Measurements from ENCODE around the gene PCDHA9. TPM values are rescaled to one million over a fixed set of nuclear protein-coding genes. Genes with fewer than 3 reads are reported as not detected.
A peak's percentile ranks its signal among the peaks of the same experiment; 100 is the strongest.
"Not testable (repeated sequence)": the region's sequence is repeated elsewhere in the genome, so short reads cannot be mapped to it uniquely, and the experiment has no call there.

Gene PCDHA9, protein sequence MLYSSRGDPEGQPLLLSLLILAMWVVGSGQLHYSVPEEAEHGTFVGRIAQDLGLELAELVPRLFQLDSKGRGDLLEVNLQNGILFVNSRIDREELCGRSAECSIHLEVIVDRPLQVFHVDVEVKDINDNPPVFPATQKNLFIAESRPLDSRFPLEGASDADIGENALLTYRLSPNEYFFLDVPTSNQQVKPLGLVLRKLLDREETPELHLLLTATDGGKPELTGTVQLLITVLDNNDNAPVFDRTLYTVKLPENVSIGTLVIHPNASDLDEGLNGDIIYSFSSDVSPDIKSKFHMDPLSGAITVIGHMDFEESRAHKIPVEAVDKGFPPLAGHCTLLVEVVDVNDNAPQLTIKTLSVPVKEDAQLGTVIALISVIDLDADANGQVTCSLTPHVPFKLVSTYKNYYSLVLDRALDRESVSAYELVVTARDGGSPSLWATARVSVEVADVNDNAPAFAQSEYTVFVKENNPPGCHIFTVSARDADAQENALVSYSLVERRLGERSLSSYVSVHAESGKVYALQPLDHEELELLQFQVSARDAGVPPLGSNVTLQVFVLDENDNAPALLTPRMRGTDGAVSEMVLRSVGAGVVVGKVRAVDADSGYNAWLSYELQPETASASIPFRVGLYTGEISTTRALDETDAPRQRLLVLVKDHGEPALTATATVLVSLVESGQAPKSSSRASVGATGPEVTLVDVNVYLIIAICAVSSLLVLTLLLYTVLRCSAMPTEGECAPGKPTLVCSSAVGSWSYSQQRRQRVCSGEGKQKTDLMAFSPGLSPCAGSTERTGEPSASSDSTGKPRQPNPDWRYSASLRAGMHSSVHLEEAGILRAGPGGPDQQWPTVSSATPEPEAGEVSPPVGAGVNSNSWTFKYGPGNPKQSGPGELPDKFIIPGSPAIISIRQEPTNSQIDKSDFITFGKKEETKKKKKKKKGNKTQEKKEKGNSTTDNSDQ
- total RNA-seq, result 1 to 10 TPM in 1 of 4 donors, under 1 TPM in 3; 0.66 to 1.4 (median 0.70) TPM
- under 1 TPM in 1 of 3 donors, not detected in 2; 0.01 TPM for polyA plus RNA-seq

GRCh38 chr5:140848139-140849102 lies at the start of gene PCDHA9:
Gene PCDHA9, plus strand, starts transcription at chr5:140848382. Its CDS starts 114 bp downstream, at chr5:140848496.
- DNase-seq; H3K4me1 ChIP-seq; H3K36me3 ChIP-seq; H3K27ac ChIP-seq; intact Hi-C loops (cut with DNase I): not testable (repeated sequence)
- H3K4me3 ChIP-seq, result peak within 1 kb of the TSS in 1 of 4 donors; percentile 8
- H3K27me3 ChIP-seq, result peaks cover 0 to 65% (median 7%) of the 10 kb centered on the region in 3 donors
- H3K9me3 ChIP-seq, result peaks cover 0 to 18% (median 8%) of the 10 kb centered on the region in 4 donors
- WGBS, 2 donors, result 28 to 54% methylated on average over 46 of the region's 48 CpGs

GRCh38 chr5:140800816-140801493 lies 47.2 kb upstream of the PCDHA9 start, which contains the start of gene PCDHA3:
Gene PCDHA3, plus strand, starts transcription at chr5:140801057.
- H3K36me3 ChIP-seq, result no peaks in the 10 kb centered on the region
- H3K27me3 ChIP-seq, result peaks cover 0 to 73% (median 0%) of the 10 kb centered on the region in 3 donors
- H3K4me1 ChIP-seq, result no peaks in the 10 kb centered on the region
- H3K27ac ChIP-seq, result peak within 1 kb of the TSS in 1 of 4 donors; percentile 51
- peaks cover 0 to 25% (median 15%) of the 10 kb centered on the region in 4 donors for H3K9me3 ChIP-seq
- no peak for DNase-seq
- TF ChIP-seq POLR2AphosphoS5 (IDR thresholded peaks at IDR 0.05), result no peak
- TF ChIP-seq, protein P1, sequence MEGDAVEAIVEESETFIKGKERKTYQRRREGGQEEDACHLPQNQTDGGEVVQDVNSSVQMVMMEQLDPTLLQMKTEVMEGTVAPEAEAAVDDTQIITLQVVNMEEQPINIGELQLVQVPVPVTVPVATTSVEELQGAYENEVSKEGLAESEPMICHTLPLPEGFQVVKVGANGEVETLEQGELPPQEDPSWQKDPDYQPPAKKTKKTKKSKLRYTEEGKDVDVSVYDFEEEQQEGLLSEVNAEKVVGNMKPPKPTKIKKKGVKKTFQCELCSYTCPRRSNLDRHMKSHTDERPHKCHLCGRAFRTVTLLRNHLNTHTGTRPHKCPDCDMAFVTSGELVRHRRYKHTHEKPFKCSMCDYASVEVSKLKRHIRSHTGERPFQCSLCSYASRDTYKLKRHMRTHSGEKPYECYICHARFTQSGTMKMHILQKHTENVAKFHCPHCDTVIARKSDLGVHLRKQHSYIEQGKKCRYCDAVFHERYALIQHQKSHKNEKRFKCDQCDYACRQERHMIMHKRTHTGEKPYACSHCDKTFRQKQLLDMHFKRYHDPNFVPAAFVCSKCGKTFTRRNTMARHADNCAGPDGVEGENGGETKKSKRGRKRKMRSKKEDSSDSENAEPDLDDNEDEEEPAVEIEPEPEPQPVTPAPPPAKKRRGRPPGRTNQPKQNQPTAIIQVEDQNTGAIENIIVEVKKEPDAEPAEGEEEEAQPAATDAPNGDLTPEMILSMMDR (IDR thresholded peaks at IDR 0.05), result peak in 1 of 4 experiments; percentile 11
- H3K4me3 ChIP-seq, result peak within 1 kb of the TSS in 3 of 4 donors; percentile 34 to 43 (median 42)
- intact Hi-C loops (cut with DNase I), result no loop called here
- 24 to 55% methylated on average over 29 of the region's 29 CpGs for WGBS, 2 donors

DNA sequence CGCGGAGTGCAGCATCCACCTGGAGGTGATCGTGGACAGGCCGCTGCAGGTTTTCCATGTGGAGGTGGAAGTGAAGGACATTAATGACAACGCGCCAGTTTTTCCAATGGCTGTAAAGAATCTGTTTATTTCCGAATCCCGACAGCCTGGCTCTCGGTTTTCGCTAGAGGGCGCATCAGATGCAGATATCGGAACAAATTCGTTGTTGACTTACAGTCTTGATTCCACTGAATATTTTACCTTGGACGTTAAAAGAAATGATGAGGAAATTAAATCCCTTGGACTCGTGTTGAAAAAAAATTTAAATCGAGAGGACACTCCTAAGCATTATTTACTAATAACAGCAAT lies 46.7 kb upstream of the PCDHA9 start:
- peak overlapping the region in 1 of 4 donors; percentile 51 for H3K27ac ChIP-seq
- peak overlapping the region in 3 of 4 donors; percentile 34 to 43 (median 42) for H3K4me3 ChIP-seq
- no peak for DNase-seq
- peaks cover 0 to 68% (median 0%) of the 10 kb centered on the region in 3 donors for H3K27me3 ChIP-seq
- H3K4me1 ChIP-seq, result no peaks in the 10 kb centered on the region
- TF ChIP-seq POLR2AphosphoS5 (IDR thresholded peaks at IDR 0.05) (no peak), POLR2A (IDR thresholded peaks at IDR 0.05) (no peak), EP300 (IDR thresholded peaks at IDR 0.05) (no peak)
- TF ChIP-seq, protein P1 (IDR thresholded peaks at IDR 0.05), result no peak
- 18 to 48% methylated on average over 16 of the region's 16 CpGs for WGBS, 2 donors
- no peaks in the 10 kb centered on the region for H3K36me3 ChIP-seq
- H3K9me3 ChIP-seq, result peaks cover 0 to 20% (median 11%) of the 10 kb centered on the region in 4 donors
- intact Hi-C loops (cut with DNase I), result no loop called here

- H3K4me3 ChIP-seq; H3K36me3 ChIP-seq; intact Hi-C loops (cut with DNase I); DNase-seq; H3K4me1 ChIP-seq; H3K27ac ChIP-seq: not testable (repeated sequence)
- 57 to 80% methylated on average over 45 of the region's 45 CpGs for WGBS, 2 donors
- Histone ChIP-seq H3K27me3 (peaks cover 0 to 60% (median 0%) of the 10 kb centered on the region in 3 donors), H3K9me3 (peaks cover 0 to 18% (median 7%) of the 10 kb centered on the region in 4 donors)
Observed at GRCh38 chr5:140802381-140802780, 45.8 kb upstream of the PCDHA9 start.
